GM19193 (cell line): ENCODE results near the gene IGLL1.

Experiments used
- POLR2A ChIP-seq: IDR thresholded peaks from 4 replicates; pipeline ENCODE4 v1.6.1; 2011; ENCODE audit not compliant: insufficient read depth, insufficient read length; ENCODE audit errors: extremely low read depth

The IGLL1 gene

DNA sequence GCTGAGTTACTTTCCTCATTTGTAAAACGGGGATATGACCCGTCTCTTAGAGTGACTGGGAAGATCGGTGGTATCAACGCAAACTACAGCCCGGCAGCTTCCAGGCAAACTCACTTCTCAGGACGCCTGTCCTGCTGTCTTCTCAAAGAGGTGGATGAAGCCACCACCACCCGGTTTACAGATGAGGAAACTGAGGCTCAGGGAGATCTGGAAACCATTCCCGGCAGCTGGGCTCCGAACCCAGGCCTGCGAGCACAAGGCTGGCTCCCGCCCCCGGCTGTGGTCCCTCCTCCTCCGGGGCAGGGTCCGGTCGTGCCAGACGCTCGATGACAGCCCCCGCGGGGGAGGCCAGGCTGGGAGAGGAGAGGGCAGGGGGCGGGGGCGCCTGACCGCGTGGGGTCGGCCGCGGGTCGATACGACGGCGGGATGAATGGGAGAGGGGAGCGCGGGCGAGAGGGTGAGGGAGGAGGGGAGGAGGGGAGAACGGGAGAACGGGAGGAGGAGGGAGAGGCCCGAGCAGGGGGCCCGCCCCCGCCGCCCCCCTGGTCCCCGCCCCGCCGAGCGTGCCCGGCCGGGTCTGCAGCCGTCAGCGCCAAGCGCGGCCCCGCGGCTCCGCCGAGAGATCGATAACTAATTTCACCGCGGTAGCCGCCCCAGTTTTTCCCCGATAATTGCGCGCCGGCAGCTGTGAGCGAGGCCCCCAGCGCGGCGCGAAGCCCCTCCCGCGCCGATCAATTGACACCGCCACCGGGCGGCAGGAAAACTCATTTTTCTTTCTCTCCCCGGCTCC, 14.0 kb downstream of the IGLL1 start:
- TF ChIP-seq POLR2A, result no peak

DNA sequence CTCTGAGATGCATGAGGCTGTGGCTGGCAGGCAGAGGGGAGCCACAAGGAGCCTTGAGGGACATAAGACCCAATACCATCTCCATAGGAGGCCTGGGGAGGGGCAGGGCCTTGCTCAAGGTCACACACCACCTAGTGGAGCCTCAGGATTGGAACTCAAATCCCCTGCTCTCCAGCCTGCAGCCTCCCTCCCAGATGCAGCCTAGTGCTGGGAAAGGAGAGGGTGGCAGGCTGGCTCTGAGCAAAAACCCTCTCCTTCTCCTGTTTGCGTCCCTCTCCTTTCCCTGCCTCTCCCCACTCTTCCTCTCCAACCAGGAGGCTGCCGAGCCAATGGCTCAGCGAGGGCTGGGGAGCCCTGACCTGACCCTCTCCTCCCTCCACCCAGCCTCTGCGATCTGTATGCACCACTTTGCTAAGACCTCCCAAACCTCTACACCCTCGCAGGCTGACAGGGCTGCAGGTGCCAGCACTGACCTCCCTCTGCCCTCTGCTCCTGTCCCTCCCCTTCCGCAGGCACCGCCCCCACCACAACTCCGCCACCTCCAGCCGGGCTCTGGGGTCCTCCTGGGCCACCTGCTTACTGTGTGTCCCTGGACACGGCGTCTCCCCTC, 14.7 kb downstream of the IGLL1 start:
- TF ChIP-seq POLR2A, result no peak

- TF ChIP-seq POLR2A, result no peak
Measured at GRCh38 chr22:23564276-23564675, 15.8 kb downstream of the IGLL1 start.

GRCh38 chr22:23563111-23563510, 17.0 kb downstream of the IGLL1 start:
- no peak for TF ChIP-seq POLR2A

DNA sequence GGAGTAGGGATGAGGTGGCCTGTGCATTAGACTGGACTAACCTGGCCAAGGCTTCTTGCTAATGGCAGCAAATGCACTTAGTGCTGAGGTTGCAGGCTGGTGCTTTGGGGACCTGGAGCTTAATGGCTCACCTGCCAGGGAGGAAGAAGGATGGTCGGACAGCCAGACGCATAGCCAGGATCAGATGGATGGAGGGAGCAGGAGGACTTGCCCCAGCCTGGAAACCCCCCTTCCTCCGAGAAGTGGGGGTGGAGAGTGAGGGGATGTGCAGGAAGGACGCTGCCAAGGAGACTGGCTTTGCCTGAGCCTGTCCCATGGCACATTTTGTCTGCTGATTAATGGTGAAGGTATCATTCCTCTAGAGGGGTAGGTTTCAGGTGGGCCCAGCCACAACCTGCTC, 17.9 kb downstream of the IGLL1 start:
- TF ChIP-seq POLR2A, result no peak

GRCh38 chr22:23557467-23557866, 22.6 kb downstream of the IGLL1 start:
- no peak for TF ChIP-seq POLR2A

DNA sequence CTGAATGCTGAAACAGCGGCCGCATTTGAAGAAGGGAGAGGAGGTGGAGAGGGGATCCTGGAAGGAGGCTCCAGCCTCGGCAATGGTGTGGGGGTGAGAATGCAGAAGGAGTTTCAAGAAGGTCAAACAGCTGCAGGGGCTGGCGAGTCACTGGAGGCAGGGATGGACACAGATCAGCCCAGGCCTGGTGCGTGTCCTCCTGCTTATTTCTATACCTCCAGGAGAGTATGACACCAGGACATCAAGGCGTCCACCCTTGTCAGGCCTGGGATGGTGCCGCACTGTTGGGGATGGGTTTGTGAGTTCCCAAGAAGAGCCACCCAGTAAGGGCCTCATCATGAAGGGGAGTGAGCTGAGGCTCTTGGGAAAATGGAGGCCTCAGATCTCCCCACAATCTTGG, 23.1 kb downstream of the IGLL1 start:
- TF ChIP-seq POLR2A, result no peak

GRCh38 chr22:23556026-23556620, 24.0 kb downstream of the IGLL1 start:
- TF ChIP-seq POLR2A, result no peak

DNA sequence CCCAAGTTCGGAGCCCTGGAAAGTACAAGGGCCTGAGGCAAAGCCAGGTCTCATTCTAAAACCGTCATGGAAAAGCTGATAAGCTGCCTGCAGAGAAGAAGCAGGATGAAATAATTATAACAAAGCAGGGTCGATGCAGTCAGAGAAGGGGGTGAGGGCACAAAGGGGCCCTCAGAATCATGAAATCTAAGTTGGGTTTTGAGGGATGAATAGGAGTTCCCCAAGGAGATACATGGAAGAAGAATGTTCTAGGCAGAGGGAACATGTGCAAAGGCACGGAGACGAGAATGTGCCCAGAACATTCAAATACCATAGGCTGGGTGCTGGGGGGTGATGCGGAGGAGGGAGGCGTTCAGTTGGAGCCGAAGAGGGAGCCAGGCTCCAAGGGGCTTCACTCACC, 25.0 kb downstream of the IGLL1 start:
- TF ChIP-seq POLR2A, result no peak

GRCh38 chr22:23553924-23554870, 25.9 kb downstream of the IGLL1 start:
- no peak for TF ChIP-seq POLR2A

DNA sequence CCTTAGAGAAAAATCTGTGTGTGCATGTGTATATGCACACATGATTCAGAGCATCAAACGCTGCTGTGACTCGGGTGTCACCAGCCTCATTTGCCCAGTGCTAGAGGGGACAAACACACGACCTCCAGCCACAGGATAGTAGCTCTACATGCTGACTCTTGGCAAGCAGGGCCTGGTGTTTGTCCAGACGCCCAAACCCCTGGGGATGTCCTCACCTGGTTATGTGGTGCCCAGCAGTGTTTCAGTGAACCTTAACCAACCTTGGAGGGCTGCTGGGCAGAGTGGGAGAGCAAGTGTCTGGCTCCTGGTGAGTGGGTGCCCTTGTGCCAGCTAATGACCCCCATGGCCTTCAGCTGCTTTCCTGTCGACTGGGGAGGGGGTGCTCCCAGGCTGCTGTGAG, 26.7 kb downstream of the IGLL1 start:
- TF ChIP-seq POLR2A, result no peak

GRCh38 chr22:23552573-23552972, 27.5 kb downstream of the IGLL1 start:
- no peak for TF ChIP-seq POLR2A

DNA sequence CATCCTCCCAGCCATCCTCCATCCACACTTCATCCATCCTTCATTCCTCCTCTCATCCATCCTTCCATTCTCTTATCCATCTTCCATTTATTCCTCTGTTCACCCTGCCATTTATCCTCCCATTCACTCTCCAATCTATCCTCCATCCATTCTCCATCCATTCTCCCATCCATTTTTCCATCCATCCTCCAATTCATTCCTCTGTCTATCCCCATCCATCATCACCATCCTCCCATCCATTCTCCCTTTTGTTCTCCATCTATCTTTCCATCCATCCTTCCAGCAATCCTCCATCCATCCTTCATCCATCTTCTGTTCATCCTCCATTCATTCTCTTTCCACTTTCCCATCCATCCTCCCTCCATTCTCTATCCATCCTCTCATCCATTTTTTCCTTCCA, 28.7 kb downstream of the IGLL1 start:
- no peak for TF ChIP-seq POLR2A

DNA sequence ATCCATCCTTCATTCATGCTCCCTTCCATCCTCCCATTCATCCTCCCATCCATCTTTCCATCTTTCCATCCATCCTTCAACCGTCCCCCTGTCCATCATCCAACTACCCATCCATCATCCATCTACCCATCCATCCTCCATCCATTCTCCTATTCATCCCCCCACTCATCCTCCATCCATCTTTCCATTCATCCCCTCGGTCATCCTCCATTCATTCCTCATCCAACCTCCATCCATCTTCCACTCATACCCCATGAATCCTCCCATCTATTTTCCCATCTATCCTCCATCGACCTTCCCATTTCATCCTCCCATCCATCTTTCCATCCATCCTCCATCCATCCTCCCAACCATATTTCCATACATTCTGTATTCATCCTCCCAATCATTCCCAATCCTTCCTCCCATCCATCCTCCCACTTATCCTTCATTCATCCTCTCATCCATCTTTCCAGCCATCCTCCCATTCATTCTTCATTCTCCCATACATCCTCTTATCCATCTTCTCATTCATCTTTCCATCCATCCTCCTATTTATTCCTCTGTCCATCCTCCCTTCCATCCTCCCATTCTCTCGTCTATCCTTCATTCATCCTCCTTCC, 29.9 kb downstream of the IGLL1 start:
- TF ChIP-seq POLR2A, result no peak

- TF ChIP-seq POLR2A, result no peak
Measured at GRCh38 chr22:23549198-23549595, 30.9 kb downstream of the IGLL1 start.
